ENCODE measurements around the gene RASL11B.

RASL11B gene

DNA sequence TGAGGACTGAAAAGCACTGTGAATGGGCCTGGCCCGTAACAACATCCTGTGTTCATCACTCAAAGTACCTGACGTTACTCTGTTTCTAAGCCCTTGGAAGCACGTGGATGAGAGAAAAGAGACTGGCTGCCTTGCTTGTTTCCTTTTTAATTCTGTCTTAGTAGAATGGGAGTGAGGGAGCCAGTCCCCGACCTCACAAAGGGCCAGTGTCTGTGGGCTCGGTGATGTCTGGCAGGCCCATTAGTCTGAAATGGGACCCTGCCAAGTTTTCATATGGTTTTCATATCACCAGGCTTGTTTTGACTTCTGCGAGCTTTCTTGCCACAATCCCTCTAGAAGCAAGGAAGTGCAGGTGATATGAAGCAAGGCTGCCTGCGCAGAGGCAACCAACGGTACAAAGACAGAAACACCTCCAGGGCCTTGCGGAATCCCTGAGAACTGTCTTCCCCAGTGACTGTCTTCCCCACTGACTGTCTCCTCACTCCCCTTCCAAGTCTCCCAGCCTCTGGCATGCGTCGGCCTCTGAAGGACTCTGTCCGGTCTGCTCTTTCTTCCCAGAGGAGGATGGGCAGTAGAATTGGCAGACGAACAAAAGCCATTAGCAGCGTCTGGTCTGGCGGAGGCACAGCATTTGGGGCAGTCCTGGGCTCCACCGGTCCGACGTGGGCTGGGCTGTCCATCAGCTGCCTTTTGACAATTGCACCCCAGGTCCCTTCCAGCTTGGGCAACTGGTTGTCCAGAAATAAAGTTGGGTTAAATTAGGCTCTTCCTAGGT lies 20.2 kb upstream of the RASL11B start:
- TF ChIP-seq, protein P1, sequence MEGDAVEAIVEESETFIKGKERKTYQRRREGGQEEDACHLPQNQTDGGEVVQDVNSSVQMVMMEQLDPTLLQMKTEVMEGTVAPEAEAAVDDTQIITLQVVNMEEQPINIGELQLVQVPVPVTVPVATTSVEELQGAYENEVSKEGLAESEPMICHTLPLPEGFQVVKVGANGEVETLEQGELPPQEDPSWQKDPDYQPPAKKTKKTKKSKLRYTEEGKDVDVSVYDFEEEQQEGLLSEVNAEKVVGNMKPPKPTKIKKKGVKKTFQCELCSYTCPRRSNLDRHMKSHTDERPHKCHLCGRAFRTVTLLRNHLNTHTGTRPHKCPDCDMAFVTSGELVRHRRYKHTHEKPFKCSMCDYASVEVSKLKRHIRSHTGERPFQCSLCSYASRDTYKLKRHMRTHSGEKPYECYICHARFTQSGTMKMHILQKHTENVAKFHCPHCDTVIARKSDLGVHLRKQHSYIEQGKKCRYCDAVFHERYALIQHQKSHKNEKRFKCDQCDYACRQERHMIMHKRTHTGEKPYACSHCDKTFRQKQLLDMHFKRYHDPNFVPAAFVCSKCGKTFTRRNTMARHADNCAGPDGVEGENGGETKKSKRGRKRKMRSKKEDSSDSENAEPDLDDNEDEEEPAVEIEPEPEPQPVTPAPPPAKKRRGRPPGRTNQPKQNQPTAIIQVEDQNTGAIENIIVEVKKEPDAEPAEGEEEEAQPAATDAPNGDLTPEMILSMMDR (conservative IDR thresholded peaks at IDR 0.05; ENCODE audit: low read depth, low read length) = no peak
- H3K79me2 ChIP-seq (ENCODE audit: insufficient read depth, low read depth) = no peaks in the 10 kb centered on the region
- no peaks in the 10 kb centered on the region for H4K20me1 ChIP-seq (ENCODE audit: insufficient read depth)
- H3K27me3 ChIP-seq (ENCODE audit: insufficient read depth, low read depth) = no peaks in the 10 kb centered on the region
- H3K4me2 ChIP-seq = no peak overlapping the region
- H3K9ac ChIP-seq = no peak overlapping the region
- H2AFZ ChIP-seq (ENCODE audit: low read depth) = no peak overlapping the region
- H3K36me3 ChIP-seq (ENCODE audit: insufficient read depth) = no peaks in the 10 kb centered on the region
- H3K27ac ChIP-seq = no peak overlapping the region
- no peak overlapping the region for H3K4me3 ChIP-seq (IDR thresholded peaks at IDR 0.05; ENCODE audit: insufficient read depth, low read depth, low read length)
- H3K4me1 ChIP-seq (ENCODE audit: low read depth, poor library complexity, severe bottlenecking) = no peaks in the 10 kb centered on the region

- TF ChIP-seq, protein P1 (conservative IDR thresholded peaks at IDR 0.05; ENCODE audit: low read depth, low read length) = no peak
- Histone ChIP-seq H3K4me3 (IDR thresholded peaks at IDR 0.05; ENCODE audit: insufficient read depth, low read depth, low read length) (no peak overlapping the region), H3K79me2 (ENCODE audit: insufficient read depth, low read depth) (no peaks in the 10 kb centered on the region), H3K4me2 (no peak overlapping the region), H4K20me1 (ENCODE audit: insufficient read depth) (no peaks in the 10 kb centered on the region), H3K4me1 (ENCODE audit: low read depth, poor library complexity, severe bottlenecking) (no peaks in the 10 kb centered on the region), H3K27me3 (ENCODE audit: insufficient read depth, low read depth) (no peaks in the 10 kb centered on the region), H3K36me3 (ENCODE audit: insufficient read depth) (no peaks in the 10 kb centered on the region), H3K9ac (no peak overlapping the region), H2AFZ (ENCODE audit: low read depth) (no peak overlapping the region), H3K27ac (no peak overlapping the region)
Measured at GRCh38 chr4:52842792-52843191, 19.3 kb upstream of the RASL11B start.

DNA sequence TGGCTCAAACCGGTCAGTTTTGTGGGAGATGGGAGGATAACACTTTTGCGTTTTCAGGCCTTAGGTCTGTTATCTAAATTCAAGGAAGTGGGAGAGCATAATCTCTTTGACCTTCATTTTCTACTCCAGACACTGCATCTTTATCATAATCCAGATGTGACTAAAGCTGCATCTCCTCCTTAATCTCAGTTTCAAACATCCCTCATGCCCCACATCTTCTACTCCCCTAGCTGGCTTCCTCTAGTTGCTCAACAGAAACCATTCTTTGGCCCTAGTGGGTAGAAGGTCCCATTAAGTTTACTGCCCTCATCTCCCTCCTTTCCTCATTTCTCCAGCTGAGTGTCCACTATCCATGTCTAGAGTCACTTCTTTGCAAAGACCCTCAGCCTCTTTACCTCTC lies 18.8 kb upstream of the RASL11B start:
- Histone ChIP-seq H2AFZ (ENCODE audit: low read depth) (no peak overlapping the region), H3K4me3 (IDR thresholded peaks at IDR 0.05; ENCODE audit: insufficient read depth, low read depth, low read length) (no peak overlapping the region), H3K4me2 (no peak overlapping the region), H3K36me3 (ENCODE audit: insufficient read depth) (no peaks in the 10 kb centered on the region), H3K27ac (no peak overlapping the region), H3K79me2 (ENCODE audit: insufficient read depth, low read depth) (no peaks in the 10 kb centered on the region), H3K27me3 (ENCODE audit: insufficient read depth, low read depth) (no peaks in the 10 kb centered on the region), H4K20me1 (ENCODE audit: insufficient read depth) (no peaks in the 10 kb centered on the region), H3K9ac (no peak overlapping the region), H3K4me1 (ENCODE audit: low read depth, poor library complexity, severe bottlenecking) (no peaks in the 10 kb centered on the region)
- TF ChIP-seq, protein P1 (conservative IDR thresholded peaks at IDR 0.05; ENCODE audit: low read depth, low read length) = no peak

DNA sequence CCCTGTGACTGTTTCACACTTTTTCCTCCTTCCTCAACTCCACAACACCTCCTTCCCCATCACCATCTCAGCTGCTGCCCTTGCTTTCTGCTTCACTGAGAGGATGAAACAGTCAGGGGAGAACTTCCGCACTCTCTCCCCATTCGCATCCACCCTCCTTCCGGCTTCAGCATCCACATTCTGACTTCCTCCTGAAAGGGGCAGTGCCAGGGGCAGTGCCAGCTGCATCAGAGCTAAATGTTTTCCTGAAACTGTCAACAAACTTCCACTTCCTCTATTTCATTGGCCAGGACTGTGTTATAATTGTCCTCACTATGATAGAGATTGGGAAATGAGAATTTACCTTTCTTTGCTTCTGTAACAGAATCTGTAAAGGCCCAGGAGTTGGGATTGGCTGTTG lies 18.2 kb upstream of the RASL11B start:
- no peak overlapping the region for H3K4me3 ChIP-seq (IDR thresholded peaks at IDR 0.05; ENCODE audit: insufficient read depth, low read depth, low read length)
- H2AFZ ChIP-seq (ENCODE audit: low read depth) = no peak overlapping the region
- no peaks in the 10 kb centered on the region for H4K20me1 ChIP-seq (ENCODE audit: insufficient read depth)
- no peak overlapping the region for H3K27ac ChIP-seq
- H3K79me2 ChIP-seq (ENCODE audit: insufficient read depth, low read depth) = no peaks in the 10 kb centered on the region
- H3K36me3 ChIP-seq (ENCODE audit: insufficient read depth) = no peaks in the 10 kb centered on the region
- H3K4me2 ChIP-seq = no peak overlapping the region
- TF ChIP-seq, protein P1 (conservative IDR thresholded peaks at IDR 0.05; ENCODE audit: low read depth, low read length) = no peak
- no peaks in the 10 kb centered on the region for H3K27me3 ChIP-seq (ENCODE audit: insufficient read depth, low read depth)
- no peak overlapping the region for H3K9ac ChIP-seq
- H3K4me1 ChIP-seq (ENCODE audit: low read depth, poor library complexity, severe bottlenecking) = no peaks in the 10 kb centered on the region
